Endothelial cell of umbilical vein (primary cell): ENCODE measurements around the gene KRTAP11-1.

Experiments used
- EZH2 ChIP-seq: IDR thresholded peaks from 2 replicates; pipeline ENCODE4 v1.6.1; 2012; ENCODE audit warnings: borderline replicate concordance, low read depth, mild to moderate bottlenecking, moderate library complexity, low read length, inconsistent platforms; ENCODE audit not compliant: severe bottlenecking
- POLR2A ChIP-seq: IDR thresholded peaks from 2 replicates; pipeline ENCODE4 v1.6.1; 2012; ENCODE audit warnings: low read depth, mild to moderate bottlenecking, control low read depth, low read length
- POLR2AphosphoS5 ChIP-seq: IDR thresholded peaks from 2 replicates; pipeline ENCODE4 v1.6.1; 2012; ENCODE audit warnings: low read depth, mild to moderate bottlenecking, control low read depth, low read length, moderate library complexity; ENCODE audit not compliant: insufficient read depth
- TF ChIP-seq, protein P1 (sequence below), 2 donors: IDR thresholded peaks; 1 replicate in 1 of 2; 2 replicates in 1 of 2; pipeline ENCODE4 v1.5.1; 2011; ENCODE audit warnings: low read length in 2 of 2, mild to moderate bottlenecking in 2 of 2, moderate library complexity in 2 of 2, control low read depth in 1 of 2, inconsistent platforms in 1 of 2, low read depth in 1 of 2; ENCODE audit not compliant: insufficient read depth in 1 of 2; ENCODE audit errors: extremely low read depth in 1 of 2
- TF ChIP-seq, protein P2 (sequence below): IDR thresholded peaks from 2 replicates; pipeline ENCODE4 v1.6.1; 2011; ENCODE audit not compliant: insufficient read depth, insufficient read length

GRCh38 chr21:30924146-30924700, 42.8 kb upstream of the KRTAP11-1 start:
- TF ChIP-seq, protein P1, sequence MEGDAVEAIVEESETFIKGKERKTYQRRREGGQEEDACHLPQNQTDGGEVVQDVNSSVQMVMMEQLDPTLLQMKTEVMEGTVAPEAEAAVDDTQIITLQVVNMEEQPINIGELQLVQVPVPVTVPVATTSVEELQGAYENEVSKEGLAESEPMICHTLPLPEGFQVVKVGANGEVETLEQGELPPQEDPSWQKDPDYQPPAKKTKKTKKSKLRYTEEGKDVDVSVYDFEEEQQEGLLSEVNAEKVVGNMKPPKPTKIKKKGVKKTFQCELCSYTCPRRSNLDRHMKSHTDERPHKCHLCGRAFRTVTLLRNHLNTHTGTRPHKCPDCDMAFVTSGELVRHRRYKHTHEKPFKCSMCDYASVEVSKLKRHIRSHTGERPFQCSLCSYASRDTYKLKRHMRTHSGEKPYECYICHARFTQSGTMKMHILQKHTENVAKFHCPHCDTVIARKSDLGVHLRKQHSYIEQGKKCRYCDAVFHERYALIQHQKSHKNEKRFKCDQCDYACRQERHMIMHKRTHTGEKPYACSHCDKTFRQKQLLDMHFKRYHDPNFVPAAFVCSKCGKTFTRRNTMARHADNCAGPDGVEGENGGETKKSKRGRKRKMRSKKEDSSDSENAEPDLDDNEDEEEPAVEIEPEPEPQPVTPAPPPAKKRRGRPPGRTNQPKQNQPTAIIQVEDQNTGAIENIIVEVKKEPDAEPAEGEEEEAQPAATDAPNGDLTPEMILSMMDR (IDR thresholded peaks at IDR 0.05; ENCODE audit: extremely low read depth in 1 of 2, insufficient read depth in 1 of 2, low read depth in 1 of 2, low read length in 2 of 2) = no peak
- TF ChIP-seq EZH2 (no peak), POLR2AphosphoS5 (no peak), POLR2A (no peak)
- TF ChIP-seq, protein P2, sequence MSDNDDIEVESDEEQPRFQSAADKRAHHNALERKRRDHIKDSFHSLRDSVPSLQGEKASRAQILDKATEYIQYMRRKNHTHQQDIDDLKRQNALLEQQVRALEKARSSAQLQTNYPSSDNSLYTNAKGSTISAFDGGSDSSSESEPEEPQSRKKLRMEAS = no peak
